ENCODE measurements around the gene CMSS1.

Gene CMSS1

DNA sequence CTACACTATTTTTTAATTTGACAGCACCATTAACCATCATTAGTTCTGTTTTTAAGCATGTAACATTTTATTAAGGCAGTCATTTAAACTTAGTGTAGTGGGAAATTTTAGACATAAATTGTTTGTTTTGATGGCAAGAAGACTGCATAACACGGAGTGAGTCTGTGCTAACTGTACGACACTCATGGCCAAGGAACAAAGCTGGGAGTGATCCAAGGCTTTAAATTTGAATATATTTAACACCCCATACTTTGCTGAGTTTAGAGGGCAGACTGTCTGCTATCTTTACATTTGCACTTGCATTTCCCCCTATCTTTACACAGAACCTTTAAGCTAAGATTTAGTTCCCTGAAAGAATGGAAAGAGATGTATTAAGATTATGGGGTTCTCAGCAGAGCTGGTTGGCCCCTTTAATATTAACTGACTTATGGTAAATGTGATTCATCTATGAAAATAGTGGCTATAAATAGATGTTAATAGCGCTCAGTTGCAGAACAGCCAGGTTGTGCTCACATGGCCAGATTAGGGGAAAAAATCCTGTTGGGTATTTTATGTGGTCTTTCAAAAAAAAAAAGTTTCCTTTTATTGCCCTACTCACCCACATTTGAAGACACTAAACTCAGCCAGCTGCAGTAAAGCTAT lies 120.7 kb downstream of the CMSS1 start:
- no peak for DNase-seq

GRCh38 chr3:99939876-99940275 lies 122.2 kb downstream of the CMSS1 start:
- DNase-seq: no peak

DNA sequence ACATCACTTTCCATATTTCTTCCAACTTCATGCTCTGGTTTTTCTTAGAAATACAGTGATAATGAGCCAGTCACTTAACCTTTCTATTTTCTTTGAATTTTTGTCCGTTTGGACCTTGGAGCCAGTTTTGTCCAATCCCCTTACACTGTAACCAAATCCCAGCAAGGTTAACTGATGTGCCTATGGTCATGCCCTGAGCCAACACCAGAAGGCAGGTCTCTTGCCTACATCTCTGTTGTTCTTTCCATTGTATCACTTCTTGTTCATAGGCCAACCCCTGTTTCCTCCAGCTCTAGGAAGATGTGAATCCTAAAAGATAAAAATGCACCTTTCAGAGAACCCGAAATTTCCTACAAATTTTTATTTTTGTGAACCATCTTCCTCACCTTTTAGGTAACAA lies 122.7 kb downstream of the CMSS1 start:
- no peak for DNase-seq

DNA sequence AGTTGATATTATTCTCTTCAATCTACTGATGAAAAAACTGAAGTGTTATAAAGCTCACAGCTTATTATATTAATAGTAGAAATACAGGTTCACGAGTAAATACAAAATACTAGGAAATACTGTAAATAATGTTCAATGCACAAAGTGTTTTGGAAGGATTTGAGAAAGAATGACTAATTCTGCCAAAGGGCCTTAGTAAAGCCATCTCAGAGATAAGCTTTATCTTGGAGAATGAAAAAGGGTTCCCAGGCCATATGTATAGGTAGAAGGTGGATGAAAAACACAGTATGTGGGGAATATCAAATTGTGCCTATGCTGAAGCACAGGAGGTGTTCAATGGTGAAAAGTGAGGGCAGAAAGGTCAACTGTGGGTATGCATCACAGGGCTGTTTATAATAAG lies 123.5 kb downstream of the CMSS1 start:
- no peak for DNase-seq

DNA sequence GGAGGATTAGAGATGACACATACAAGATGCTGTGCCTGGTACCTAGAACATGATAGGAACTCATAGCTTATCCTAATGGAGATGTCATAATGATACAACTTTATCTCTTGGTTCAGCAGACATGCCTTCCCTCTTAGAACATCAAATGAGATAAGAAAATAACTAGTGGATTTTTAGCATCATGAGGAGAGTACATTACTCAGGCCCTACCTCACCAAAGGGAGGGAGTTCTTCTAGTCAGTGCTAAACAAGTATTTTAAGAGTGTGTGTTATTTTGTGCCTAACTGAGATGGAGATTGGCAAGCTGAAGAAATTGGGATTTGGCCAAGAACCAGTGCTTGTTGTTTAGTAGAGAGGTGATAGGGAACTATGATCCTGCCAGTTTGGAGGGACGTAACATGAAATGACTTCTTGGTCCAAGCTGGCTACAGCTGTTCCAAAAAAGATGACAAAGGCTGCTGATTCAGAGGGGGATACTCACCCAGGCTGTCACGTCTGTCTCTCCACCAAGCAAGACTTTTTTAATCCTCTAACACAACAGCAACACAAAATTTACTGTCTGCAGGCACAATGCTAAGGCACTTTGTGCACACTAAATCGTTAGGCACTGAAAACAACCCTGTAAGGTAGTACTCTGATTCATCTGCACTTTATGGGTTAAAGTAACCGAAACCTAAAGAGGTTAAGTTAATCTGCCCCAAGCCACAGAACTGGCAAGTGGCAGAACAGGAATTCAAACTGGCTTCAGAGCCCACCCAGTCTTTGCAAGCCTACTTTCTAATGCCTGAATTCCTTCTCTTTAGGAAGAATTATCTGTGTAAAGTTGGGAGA lies 126.5 kb downstream of the CMSS1 start:
- no peak for DNase-seq

DNA sequence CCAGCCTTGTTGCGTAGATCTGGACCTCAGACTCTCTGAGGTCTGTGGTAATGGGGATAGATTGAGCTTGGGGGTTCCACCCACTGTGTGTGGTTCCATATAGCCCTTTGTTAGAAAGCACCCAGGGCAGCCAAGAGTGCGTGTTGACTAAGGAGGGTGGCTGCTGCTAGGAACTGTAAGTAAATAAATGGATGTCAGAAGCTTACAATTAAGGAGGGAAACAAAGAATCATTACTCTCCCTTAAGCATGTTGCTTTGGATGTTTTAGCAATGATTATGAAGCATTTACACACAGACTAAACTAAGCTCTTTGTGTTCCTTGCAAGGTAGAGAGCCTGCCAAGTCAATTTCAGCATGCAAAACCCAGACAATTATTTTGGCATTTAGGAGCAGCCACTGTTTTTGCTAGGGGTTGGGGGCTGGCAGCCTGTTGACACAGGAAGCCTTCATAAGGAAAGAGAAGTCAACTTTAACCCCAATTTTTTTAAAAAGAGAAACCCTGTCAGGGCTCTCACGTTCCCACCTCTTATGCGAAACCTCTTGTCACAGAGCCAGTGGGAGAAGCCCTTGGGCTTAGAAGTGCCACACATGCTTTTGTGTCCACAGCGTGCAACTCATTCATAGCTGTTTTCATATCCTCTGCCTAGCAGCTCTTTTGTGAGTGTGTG lies 127.8 kb downstream of the CMSS1 start:
- no peak for DNase-seq

GRCh38 chr3:99947356-99947755 lies 129.7 kb downstream of the CMSS1 start:
- no peak for DNase-seq

DNA sequence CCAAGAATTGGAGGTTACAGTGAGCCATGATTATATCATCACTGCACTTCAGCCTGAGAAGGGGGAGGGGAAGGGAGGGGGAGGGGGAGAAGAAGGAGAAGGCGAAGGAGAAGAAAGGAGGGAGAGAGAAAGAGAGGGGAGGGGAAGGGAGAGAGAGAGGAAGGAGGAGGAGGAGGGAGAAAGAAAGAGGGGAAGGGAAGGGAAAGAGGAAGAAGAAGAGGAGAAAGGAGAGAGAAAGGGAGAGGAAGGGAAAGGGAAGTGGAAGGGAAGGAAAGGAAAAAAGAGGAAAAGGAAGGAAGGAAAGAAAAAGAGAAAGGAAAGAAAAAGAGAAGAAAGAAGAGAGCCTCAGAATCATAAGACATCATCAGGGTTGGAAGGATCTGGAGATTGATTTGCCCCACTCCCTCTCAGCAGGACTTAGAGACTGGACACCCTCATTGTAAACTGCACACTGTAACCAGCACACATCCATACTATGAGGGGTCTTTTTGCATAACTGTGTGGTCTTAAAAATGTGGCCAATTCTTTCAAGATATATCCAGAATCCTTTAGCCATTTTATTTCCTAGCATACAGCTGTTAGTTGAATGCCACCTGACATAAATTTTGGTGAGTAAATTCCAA lies 130.9 kb downstream of the CMSS1 start:
- no peak for DNase-seq

GRCh38 chr3:99949956-99950670 lies 132.5 kb downstream of the CMSS1 start:
- no peak for DNase-seq

- no peak for DNase-seq
These were observed 133.3 kb downstream of the CMSS1 start for GRCh38 chr3:99950921-99951320.

GRCh38 chr3:99951701-99952100 lies 134.0 kb downstream of the CMSS1 start:
- DNase-seq: no peak

DNA sequence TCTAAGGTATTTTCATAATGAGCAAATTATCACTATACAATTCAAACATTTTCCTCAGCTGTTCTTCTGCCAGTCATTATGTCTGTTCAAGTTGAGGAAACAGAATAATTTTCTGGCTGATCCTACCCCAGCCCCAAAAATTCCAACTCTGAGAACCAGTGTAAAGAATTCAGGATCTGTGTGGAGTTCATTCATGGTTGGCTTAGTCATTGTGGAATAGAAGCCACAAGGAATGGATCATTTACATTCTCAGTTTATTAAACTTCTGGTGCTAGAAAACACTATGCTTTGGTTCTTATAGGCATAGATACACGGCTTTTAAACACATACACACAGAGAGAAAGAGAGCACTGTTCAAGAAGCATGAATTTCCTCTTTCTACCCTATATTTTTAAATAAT lies 134.6 kb downstream of the CMSS1 start:
- DNase-seq: no peak

DNA sequence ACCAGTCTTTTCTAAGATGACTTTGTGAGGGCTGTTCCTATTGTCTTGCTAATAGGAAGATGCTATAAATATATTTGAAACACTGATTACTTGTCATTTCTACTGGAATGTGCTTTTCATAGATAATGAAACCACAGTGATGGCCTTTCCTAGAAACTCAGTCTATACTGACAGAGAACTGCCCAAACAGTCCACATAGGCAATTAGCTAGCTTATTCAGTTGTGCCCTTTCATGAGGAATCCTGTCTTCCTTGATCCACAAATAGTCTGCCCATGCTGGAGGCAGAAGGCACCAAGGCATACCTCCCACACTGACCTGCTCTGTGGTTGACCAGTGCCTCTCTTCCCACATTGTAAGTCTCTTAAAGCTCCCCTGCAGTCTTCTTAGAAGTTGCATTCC lies 135.9 kb downstream of the CMSS1 start:
- no peak for DNase-seq

- DNase-seq: no peak
These were observed 137.4 kb downstream of the CMSS1 start for GRCh38 chr3:99954914-99955644.

GRCh38 chr3:99955773-99956562 lies 138.3 kb downstream of the CMSS1 start:
- no peak for DNase-seq

DNA sequence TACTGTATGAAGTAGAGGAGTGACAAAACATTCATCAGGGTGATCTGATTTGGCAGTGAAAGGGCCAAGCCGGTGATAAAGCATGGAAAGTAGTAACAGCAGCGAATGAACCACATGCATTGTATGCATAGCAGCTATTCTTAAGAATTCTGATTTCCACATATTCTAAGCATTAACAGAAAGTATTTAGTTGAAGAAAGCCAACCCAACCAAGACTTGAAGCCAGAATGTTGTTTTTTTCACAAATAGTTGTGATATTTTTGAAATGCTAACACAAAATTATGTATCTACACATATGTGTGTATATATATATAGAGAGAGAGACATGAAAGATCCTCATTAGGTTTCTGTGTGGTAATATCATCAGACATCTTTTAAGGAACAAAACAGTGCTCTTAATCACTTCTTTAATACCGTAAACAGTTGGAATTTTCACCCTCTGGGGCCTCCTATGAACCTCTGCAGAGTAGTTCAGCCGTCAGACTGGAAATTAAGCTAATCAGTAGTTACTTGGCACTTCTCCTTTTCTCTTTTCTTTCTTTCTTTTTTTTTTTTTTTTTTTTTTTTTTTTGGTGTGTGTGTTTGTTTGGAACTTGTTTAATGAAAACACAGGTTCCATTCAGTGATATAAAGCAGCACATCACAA lies 139.6 kb downstream of the CMSS1 start:
- no peak for DNase-seq

DNA sequence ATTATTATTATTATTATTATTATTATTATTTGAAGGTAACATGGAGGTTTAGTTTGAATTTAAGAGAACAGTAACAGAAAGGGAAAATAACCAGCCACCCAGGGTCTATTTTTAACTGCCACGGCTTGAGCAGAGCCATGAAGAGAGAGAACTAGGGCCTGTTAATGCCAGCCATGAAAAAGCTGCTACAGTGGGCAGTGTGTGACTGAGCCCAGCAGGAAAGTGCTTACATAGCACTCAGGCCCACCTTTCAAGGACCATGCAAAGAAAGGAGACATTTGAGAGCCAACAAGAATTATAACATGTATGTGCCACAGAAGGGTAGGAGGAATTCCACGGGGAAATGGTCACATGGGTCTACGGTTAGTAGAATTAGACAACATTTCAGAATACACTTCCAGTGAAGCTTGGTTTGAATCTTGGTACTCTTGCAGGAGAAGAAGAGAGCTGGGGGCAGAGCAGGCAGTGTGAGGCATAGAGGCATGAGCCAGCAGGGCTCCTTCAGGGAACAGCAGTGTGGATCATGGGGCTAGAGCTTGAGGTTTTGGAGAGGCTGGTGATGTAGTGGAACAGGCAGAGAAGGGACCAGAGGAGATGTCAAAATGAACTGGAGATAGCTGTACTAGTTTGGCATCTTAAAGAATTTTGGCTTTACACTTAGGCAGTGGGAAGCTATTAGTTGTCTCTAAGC lies 140.7 kb downstream of the CMSS1 start:
- no peak for DNase-seq

GRCh38 chr3:99960123-99960878 lies 142.6 kb downstream of the CMSS1 start:
- DNase-seq: no peak

DNA sequence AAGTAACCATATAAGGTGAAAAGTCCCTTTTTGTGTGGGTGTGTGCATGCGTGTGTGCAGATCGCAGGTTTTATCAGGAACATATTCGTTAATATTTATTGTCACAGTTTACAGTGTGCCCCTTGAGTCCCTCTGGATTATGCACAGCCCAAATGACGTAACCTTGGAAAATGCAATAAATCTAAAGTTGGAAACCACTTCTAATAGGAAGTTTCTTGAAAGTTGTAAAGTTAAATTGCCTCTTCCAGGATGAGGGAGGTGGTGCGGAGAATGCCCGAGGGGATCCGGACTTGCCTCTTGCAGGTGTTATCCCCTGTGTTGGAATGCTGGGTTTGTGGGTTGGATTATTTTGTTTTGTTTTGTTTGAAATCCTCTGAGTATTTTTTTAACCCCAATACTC lies 143.3 kb downstream of the CMSS1 start:
- DNase-seq: no peak
